GM23248 (cell line): ENCODE data around the gene PCLO. TPM values are rescaled to one million over a fixed set of nuclear protein-coding genes. Genes with fewer than 3 reads are reported as not detected.

ENCODE experiments used
- DNase-seq: peaks from one replicate; pipeline ENCODE4 v3.0.0-alpha.2; 2015
- H2AFZ ChIP-seq: fragments of 200-600 bp; sonication (generic); 2 replicates; pipeline ENCODE4 v1.6.1; 2016; ENCODE audit warnings: antibody characterized with exemption
- H3F3A ChIP-seq: fragments of 200-600 bp; sonication (generic); 2 replicates; pipeline ENCODE4 v1.6.1; 2016; ENCODE audit warnings: mild to moderate bottlenecking, antibody characterized with exemption, mixed run types; ENCODE audit not compliant: insufficient read depth
- H3K27ac ChIP-seq: fragments of 200-600 bp; sonication (generic); 2 replicates; pipeline ENCODE4 v1.5.1; 2016; ENCODE audit warnings: mild to moderate bottlenecking
- H3K27me3 ChIP-seq: fragments of 200-600 bp; sonication (generic); replicated peaks from 2 replicates; pipeline ENCODE4 v1.6.1; 2016; ENCODE audit warnings: mild to moderate bottlenecking; ENCODE audit not compliant: insufficient read depth
- H3K36me3 ChIP-seq: fragments of 200-600 bp; sonication (generic); 2 replicates; pipeline ENCODE4 v1.6.1; 2016; ENCODE audit warnings: low read depth, mild to moderate bottlenecking
- H3K4me1 ChIP-seq: fragments of 200-600 bp; sonication (generic); 2 replicates; pipeline ENCODE4 v1.6.1; 2016; ENCODE audit warnings: mild to moderate bottlenecking; ENCODE audit not compliant: insufficient read depth
- H3K4me2 ChIP-seq: fragments of 200-600 bp; sonication (generic); one replicate; pipeline ENCODE4 v1.6.1; 2016; ENCODE audit warnings: mild to moderate bottlenecking; ENCODE audit not compliant: unreplicated experiment
- H3K4me3 ChIP-seq: fragments of 200-600 bp; sonication (generic); 2 replicates; pipeline ENCODE4 v1.5.1; 2016; ENCODE audit warnings: mild to moderate bottlenecking
- H3K79me2 ChIP-seq: fragments of 200-600 bp; sonication (generic); 2 replicates; pipeline ENCODE4 v1.6.1; 2016; ENCODE audit warnings: mild to moderate bottlenecking; ENCODE audit not compliant: insufficient read depth
- H3K9ac ChIP-seq: fragments of 200-600 bp; sonication (generic); 2 replicates; pipeline ENCODE4 v1.6.1; 2016; ENCODE audit warnings: mild to moderate bottlenecking
- H3K9me2 ChIP-seq: fragments of 200-600 bp; sonication (generic); 2 replicates; pipeline ENCODE4 v1.6.1; 2016; ENCODE audit warnings: mixed run types, mild to moderate bottlenecking, moderate library complexity; ENCODE audit not compliant: insufficient read depth
- H3K9me3 ChIP-seq: fragments of 200-600 bp; sonication (generic); one replicate; pipeline ENCODE4 v1.6.1; 2017; ENCODE audit warnings: low read depth
- H4K20me1 ChIP-seq: fragments of 200-600 bp; sonication (generic); 2 replicates; pipeline ENCODE4 v1.6.0; 2016; ENCODE audit not compliant: insufficient read depth
- EZH2 ChIP-seq: fragments of 200-600 bp; sonication (generic); IDR thresholded peaks from 2 replicates; pipeline ENCODE4 v1.6.1; 2018; ENCODE audit warnings: antibody characterized with exemption, mild to moderate bottlenecking; ENCODE audit not compliant: insufficient read depth, poor library complexity, severe bottlenecking
- EZH2phosphoT487 ChIP-seq: fragments of 200-600 bp; sonication (generic); IDR thresholded peaks from 2 replicates; pipeline ENCODE4 v1.6.1; 2018; ENCODE audit warnings: antibody characterized with exemption, moderate library complexity, mild to moderate bottlenecking, low read depth; ENCODE audit not compliant: insufficient read depth
- WGBS, 2 experiments: methylation state at CpG; one replicate each; pipeline ENCODE4 v1.1.6; 2015 to 2017; ENCODE audit warnings: low lambda C conversion rate in 2 of 2, low coverage in 1 of 2; ENCODE audit errors: missing lambda C conversion rate in 2 of 2; 5-methylcytosine and 5-hydroxymethylcytosine counted together
- in situ Hi-C: fragments of 300-500 bp; cut with MboI; formaldehyde crosslinking; loops from 2 replicates; pipeline ENCODE4 v1.15.0; 2020
- polyA plus RNA-seq: library from polyadenylated mRNA; unstranded; fragments of >200 nt; fragmentation: Nextera tagmentation; extraction: Ambion mirVana; gene quantifications from 2 replicates; pipeline ENCODE4 v1.2.1, GENCODE V29; 2016
- total RNA-seq: library from RNA; depleted of rRNA; stranded (reverse); fragments of >200 nt; shearing (Covaris generic); gene quantifications from 2 replicates; pipeline ENCODE4 v1.2.3, GENCODE V29; 2014

PCLO gene
- total and polyA plus RNA-seq, 2 experiments from 2014 or later, result 0.04 TPM; not detected in 1

GRCh38 chr7:83204715-83205114, 42.0 kb upstream of the PCLO start:
- no peak overlapping the region for H3K27ac ChIP-seq
- 66 to 70% methylated on average over 2 of the region's 2 CpGs for WGBS, 2 experiments
- no peak overlapping the region for H3K4me2 ChIP-seq
- H3K4me1 ChIP-seq, result no peaks in the 10 kb centered on the region
- no peak overlapping the region for H2AFZ ChIP-seq
- DNase-seq, result no peak
- no peaks in the 10 kb centered on the region for H3K36me3 ChIP-seq
- H3K27me3 ChIP-seq, result 0 out of 2 replicates have a peak, but pooled peaks cover 4% of the 10 kb centered on the region
- TF ChIP-seq EZH2 (no peak), EZH2phosphoT487 (no peak)
- H3K79me2 ChIP-seq, result no peaks in the 10 kb centered on the region
- no peak overlapping the region for H3K9ac ChIP-seq
- no peaks in the 10 kb centered on the region for H3F3A ChIP-seq
- no peaks in the 10 kb centered on the region for H4K20me1 ChIP-seq
- in situ Hi-C loops, result no loop called here
- no peaks in the 10 kb centered on the region for H3K9me2 ChIP-seq
- H3K9me3 ChIP-seq, result no peaks in the 10 kb centered on the region
- H3K4me3 ChIP-seq, result no peak overlapping the region

- TF ChIP-seq EZH2 (no peak), EZH2phosphoT487 (no peak)
- Histone ChIP-seq H3K9me2 (no peaks in the 10 kb centered on the region), H3K36me3 (no peaks in the 10 kb centered on the region), H3K4me2 (no peak overlapping the region), H3F3A (no peaks in the 10 kb centered on the region), H3K79me2 (no peaks in the 10 kb centered on the region), H3K9me3 (no peaks in the 10 kb centered on the region), H3K4me3 (no peak overlapping the region), H3K27me3 (0 out of 2 replicates have a peak, but pooled peaks cover 4% of the 10 kb centered on the region), H2AFZ (no peak overlapping the region), H3K27ac (no peak overlapping the region), H3K9ac (no peak overlapping the region), H4K20me1 (no peaks in the 10 kb centered on the region), H3K4me1 (no peaks in the 10 kb centered on the region)
- 90 to 94% methylated on average over 1 of the region's 1 CpG for WGBS, 2 experiments
- in situ Hi-C loops, result no loop called here
- DNase-seq, result no peak
These were observed 38.7 kb upstream of the PCLO start for GRCh38 chr7:83201355-83201754.

GRCh38 chr7:83190659-83191389, 28.1 kb upstream of the PCLO start:
- Histone ChIP-seq H3K9me3 (no peaks in the 10 kb centered on the region), H2AFZ (no peak overlapping the region), H3K4me2 (no peak overlapping the region), H3K4me1 (no peaks in the 10 kb centered on the region), H3K4me3 (no peak overlapping the region), H3K27me3 (no peaks in the 10 kb centered on the region), H3K9ac (no peak overlapping the region), H3F3A (no peaks in the 10 kb centered on the region), H3K27ac (no peak overlapping the region), H3K79me2 (no peaks in the 10 kb centered on the region), H4K20me1 (no peaks in the 10 kb centered on the region), H3K36me3 (no peaks in the 10 kb centered on the region), H3K9me2 (no peaks in the 10 kb centered on the region)
- TF ChIP-seq EZH2phosphoT487 (no peak), EZH2 (no peak)
- DNase-seq, result no peak
- in situ Hi-C loops, result no loop called here

GRCh38 chr7:83178796-83179195, 16.1 kb upstream of the PCLO start:
- no peak overlapping the region for H3K4me2 ChIP-seq
- H3K9me2 ChIP-seq, result no peaks in the 10 kb centered on the region
- H3K9ac ChIP-seq, result no peak overlapping the region
- H3K9me3 ChIP-seq, result no peaks in the 10 kb centered on the region
- no peaks in the 10 kb centered on the region for H3K79me2 ChIP-seq
- H3K36me3 ChIP-seq, result no peaks in the 10 kb centered on the region
- no peaks in the 10 kb centered on the region for H3K4me1 ChIP-seq
- no peaks in the 10 kb centered on the region for H3K27me3 ChIP-seq
- no peaks in the 10 kb centered on the region for H4K20me1 ChIP-seq
- 0 to 7% methylated on average over 1 of the region's 1 CpG for WGBS, 2 experiments
- H3F3A ChIP-seq, result no peaks in the 10 kb centered on the region
- TF ChIP-seq EZH2phosphoT487 (no peak), EZH2 (no peak)
- no peak overlapping the region for H3K4me3 ChIP-seq
- no peak for DNase-seq
- no peak overlapping the region for H2AFZ ChIP-seq
- in situ Hi-C loops, result no loop called here
- no peak overlapping the region for H3K27ac ChIP-seq
